ENCODE results near the gene IGFBP1. TPM values are rescaled to one million over a fixed set of nuclear protein-coding genes. Genes with fewer than 3 reads are reported as not detected.

Gene IGFBP1
- total and polyA plus RNA-seq, 9 of the 15 experiments (the other 6 are each of a cell fraction or from before 2014, with no cell fraction given): not detected

GRCh38 chr7:45902820-45903219 lies 14.5 kb downstream of the IGFBP1 start (continued):
- TF ChIP-seq ARID3B (CRISPR knock-in tag; IDR thresholded peaks at IDR 0.05; ENCODE audit: borderline replicate concordance) (no peak), ZNF780A (CRISPR knock-in tag; IDR thresholded peaks at IDR 0.05) (no peak), ZFP30 (CRISPR knock-in tag; IDR thresholded peaks at IDR 0.05; ENCODE audit: borderline replicate concordance) (no peak)

- no peak for ATAC-seq
- H3K79me2 ChIP-seq (ENCODE audit: control insufficient read depth, insufficient read depth, low read length): no peaks in the 10 kb centered on the region
- H3K4me2 ChIP-seq (ENCODE audit: insufficient read depth, low read length): no peak overlapping the region
- H2AFZ ChIP-seq (ENCODE audit: low read depth, low read length): no peak overlapping the region
- H3K27me3 ChIP-seq (ENCODE audit: control insufficient read depth in 2 of 2, insufficient read depth in 2 of 2, low read length in 2 of 2): no peaks in the 10 kb centered on the region
- H4K20me1 ChIP-seq (replicated peaks; ENCODE audit: control insufficient read depth, insufficient read depth, low read length): no peaks in the 10 kb centered on the region
- H3K9me3 ChIP-seq (replicated peaks; ENCODE audit: control insufficient read depth, insufficient read depth, low read depth, low read length): no peaks in the 10 kb centered on the region
- no peaks in the 10 kb centered on the region for H3K36me3 ChIP-seq (ENCODE audit: control insufficient read depth, insufficient read depth, low read length)
- no peaks in the 10 kb centered on the region for H3K4me1 ChIP-seq (replicated peaks in 1 of 2; ENCODE audit: control insufficient read depth in 2 of 2, insufficient read depth in 2 of 2, low read length in 2 of 2)
- ChIA-PET CTCF (ENCODE audit: low intra/inter-chr PET ratio) (no interaction called here), POLR2A (no interaction called here)
- in situ Hi-C loops (cut with MboI) (no loop called here), intact Hi-C loops (cut with micrococcal nuclease) (no loop called here)
- FAIRE-seq: no peak
- no peaks in the 10 kb centered on the region for H3K9me1 ChIP-seq (ENCODE audit: control insufficient read depth, insufficient read depth, low read length)
- BruUV-seq (replicated peaks): no TSS peak
- H3K4me3 ChIP-seq: no peak overlapping the region
- no peak for DNase-seq (ENCODE audit: extremely low read depth in 1 of 4, low spot score in 3 of 4)
- no peak overlapping the region for H3K27ac ChIP-seq (ENCODE audit: extremely low read depth, low read depth, low read length)
- H3K9ac ChIP-seq (ENCODE audit: insufficient read depth in 1 of 2, low read depth in 2 of 2, low read length in 2 of 2): no peak overlapping the region
- TF ChIP-seq TRIM28 (IDR thresholded peaks at IDR 0.05) (no peak), RNF219 (CRISPR knock-in tag; IDR thresholded peaks at IDR 0.05) (no peak), SMARCC2 (IDR thresholded peaks at IDR 0.05; ENCODE audit: low read depth) (no peak), HNRNPK (IDR thresholded peaks at IDR 0.05; ENCODE audit: low read depth, low read length, poor library complexity, severe bottlenecking) (no peak), THRA (IDR thresholded peaks at IDR 0.05) (no peak), NCOR1 (IDR thresholded peaks at IDR 0.05) (no peak), KLF1 (tag; IDR thresholded peaks at IDR 0.05) (no peak), ETV6 (IDR thresholded peaks at IDR 0.05; ENCODE audit: borderline replicate concordance in 1 of 2, low read depth in 2 of 2, low read length in 1 of 2) (no peak), ETV6 (CRISPR knock-in tag; IDR thresholded peaks at IDR 0.05; ENCODE audit: borderline replicate concordance) (no peak), LCOR (CRISPR knock-in tag; IDR thresholded peaks at IDR 0.05) (no peak), ATF4 (CRISPR knock-in tag; IDR thresholded peaks at IDR 0.05) (no peak), MBD1 (CRISPR knock-in tag; IDR thresholded peaks at IDR 0.05) (no peak)
Observed at GRCh38 chr7:45909561-45909960, 21.3 kb downstream of the IGFBP1 start.

Data from K562 (cell line).